ENCODE data around the gene KIAA0319L. TPM values are rescaled to one million over a fixed set of nuclear protein-coding genes. Genes with fewer than 3 reads are reported as not detected.
A peak's percentile ranks its signal among the peaks of the same experiment; 100 is the strongest.

KIAA0319L gene
- total RNA-seq, 1 experiment from 2014 or later: 20.9 TPM

DNA sequence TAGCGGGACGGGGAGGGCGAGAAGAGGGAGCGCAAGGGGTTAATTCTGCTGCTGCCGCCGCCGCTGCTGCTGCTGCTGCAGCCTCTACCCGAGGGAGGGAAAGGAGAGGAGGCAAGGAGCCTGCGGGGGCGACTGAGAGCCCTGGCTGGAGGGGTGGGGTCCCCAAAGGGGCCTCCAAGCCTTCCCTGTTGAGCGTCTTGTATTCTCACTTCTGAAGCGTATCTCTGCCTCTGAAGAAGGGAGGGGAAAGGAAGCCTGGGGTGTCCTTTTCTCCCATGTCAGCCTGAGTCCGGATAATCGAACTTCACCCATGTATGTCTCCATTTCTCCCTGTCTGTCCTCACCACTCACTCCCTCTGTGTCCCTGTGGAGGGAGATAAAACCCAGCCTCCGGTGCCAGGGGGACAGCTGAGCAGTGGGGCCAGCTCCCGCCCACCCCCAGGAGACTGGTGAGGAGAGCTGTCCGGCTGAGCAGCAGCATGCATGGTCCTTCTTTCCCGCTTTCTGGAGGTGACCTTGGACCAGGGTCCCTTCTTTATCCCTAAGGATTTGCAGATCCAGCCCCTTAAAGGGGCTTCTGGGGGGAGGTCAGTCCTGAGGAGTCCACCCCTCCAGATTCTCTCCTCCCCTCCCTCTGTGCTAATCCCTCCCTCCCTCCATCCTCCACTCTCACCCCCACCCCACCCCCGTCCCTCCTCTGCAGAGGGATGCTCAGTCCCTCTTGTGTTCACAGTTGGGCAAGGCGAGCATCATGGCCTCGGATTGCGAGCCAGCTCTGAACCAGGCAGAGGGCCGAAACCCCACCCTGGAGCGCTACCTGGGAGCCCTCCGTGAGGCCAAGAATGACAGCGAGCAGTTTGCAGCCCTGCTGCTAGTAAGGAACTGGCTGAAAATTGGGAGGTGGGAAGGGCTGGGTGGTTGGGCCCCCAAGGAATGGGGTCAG is 1.4 kb upstream of the KIAA0319L start:
- H3K4me2 ChIP-seq (ENCODE audit: low read length): peak overlapping the region; percentile 96
- ATAC-seq: no peak
- BruUV-seq (replicated peaks): no TSS peak
- ChIA-PET CTCF (no interaction called here), POLR2A (ENCODE audit: unreplicated experiment) (no interaction called here)
- H3K79me2 ChIP-seq (ENCODE audit: low read length): peaks cover 46% of the 10 kb centered on the region
- peaks cover 7% of the 10 kb centered on the region; the same call in 1 of the 2 replicates for H3K36me3 ChIP-seq (ENCODE audit: low read depth, low read length)
- peak overlapping the region; percentile 95 for H3K9ac ChIP-seq (ENCODE audit: low read length)
- no peaks in the 10 kb centered on the region for H4K20me1 ChIP-seq (ENCODE audit: low read length)
- H3K4me3 ChIP-seq (ENCODE audit: low read length): peak overlapping the region; percentile 78
- peak overlapping the region; percentile 83; the same call in 1 of the 2 replicates for H2AFZ ChIP-seq (ENCODE audit: low read length)
- H3K4me1 ChIP-seq (ENCODE audit: insufficient read depth, low read length): peaks cover 33% of the 10 kb centered on the region
- no peak for TF ChIP-seq EZH2 (IDR thresholded peaks at IDR 0.05; ENCODE audit: low read length, unreplicated experiment)
- TF ChIP-seq, protein P1, sequence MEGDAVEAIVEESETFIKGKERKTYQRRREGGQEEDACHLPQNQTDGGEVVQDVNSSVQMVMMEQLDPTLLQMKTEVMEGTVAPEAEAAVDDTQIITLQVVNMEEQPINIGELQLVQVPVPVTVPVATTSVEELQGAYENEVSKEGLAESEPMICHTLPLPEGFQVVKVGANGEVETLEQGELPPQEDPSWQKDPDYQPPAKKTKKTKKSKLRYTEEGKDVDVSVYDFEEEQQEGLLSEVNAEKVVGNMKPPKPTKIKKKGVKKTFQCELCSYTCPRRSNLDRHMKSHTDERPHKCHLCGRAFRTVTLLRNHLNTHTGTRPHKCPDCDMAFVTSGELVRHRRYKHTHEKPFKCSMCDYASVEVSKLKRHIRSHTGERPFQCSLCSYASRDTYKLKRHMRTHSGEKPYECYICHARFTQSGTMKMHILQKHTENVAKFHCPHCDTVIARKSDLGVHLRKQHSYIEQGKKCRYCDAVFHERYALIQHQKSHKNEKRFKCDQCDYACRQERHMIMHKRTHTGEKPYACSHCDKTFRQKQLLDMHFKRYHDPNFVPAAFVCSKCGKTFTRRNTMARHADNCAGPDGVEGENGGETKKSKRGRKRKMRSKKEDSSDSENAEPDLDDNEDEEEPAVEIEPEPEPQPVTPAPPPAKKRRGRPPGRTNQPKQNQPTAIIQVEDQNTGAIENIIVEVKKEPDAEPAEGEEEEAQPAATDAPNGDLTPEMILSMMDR (conservative IDR thresholded peaks at IDR 0.05; ENCODE audit: low read depth, low read length): no peak
- no peak for TF ChIP-seq EZH2phosphoT487 (IDR thresholded peaks at IDR 0.05; ENCODE audit: borderline replicate concordance, low read length)
- H3K27ac ChIP-seq (ENCODE audit: low read length): no peak overlapping the region
- H3K9me3 ChIP-seq (ENCODE audit: low read length): no peaks in the 10 kb centered on the region
- peaks cover 10% of the 10 kb centered on the region for H3F3A ChIP-seq (ENCODE audit: low read length, unreplicated experiment)
- no peak for DNase-seq
- no peaks in the 10 kb centered on the region for H3K27me3 ChIP-seq (ENCODE audit: low read length)
- H3K9me2 ChIP-seq (replicated peaks; ENCODE audit: low read length): no peaks in the 10 kb centered on the region
- intact Hi-C loops (cut with micrococcal nuclease): no loop called here

DNA sequence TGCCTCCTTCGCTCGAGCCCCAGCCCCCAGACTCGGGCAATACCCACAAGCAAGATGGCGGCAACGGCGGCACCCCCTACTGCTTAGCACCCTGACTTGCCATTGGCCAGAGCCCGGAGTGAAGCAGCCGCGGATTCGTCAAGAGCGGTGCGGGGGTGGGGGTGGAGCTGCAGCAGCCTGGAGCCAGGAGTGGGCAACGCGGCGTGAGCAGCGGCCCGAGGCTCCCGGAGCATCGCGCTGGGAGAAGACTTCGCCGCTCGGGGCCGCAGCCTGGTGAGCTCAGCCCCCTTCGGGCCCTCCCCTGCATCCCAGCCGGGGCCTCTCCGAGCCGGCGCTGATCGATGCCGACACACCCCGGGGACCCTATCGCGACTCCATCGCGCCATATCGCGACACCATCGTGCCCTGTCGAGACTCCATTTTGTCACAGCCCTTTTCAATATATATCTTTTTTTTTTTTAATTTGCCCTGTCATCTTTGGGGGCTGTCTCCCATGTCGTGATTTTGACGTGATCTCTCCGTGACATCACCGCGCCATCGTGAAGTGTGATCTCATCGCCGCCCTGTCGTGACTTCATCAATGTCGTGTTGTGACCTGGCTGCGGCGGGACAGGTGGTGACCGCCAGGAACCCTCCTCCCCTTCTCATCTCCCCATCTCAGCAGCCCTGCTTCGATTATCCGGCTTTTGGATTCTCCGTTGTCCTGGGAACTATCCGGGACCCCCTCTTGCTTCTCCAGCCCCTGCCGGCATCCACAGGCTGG is 589 bp upstream of the KIAA0319L start, which contains the start of gene NCDN:
NCDN (plus strand) TSS at position 189 of the 763 bp plus-strand sequence; CDS start at position 581, 392 bp downstream.
- H3F3A ChIP-seq (ENCODE audit: low read length, unreplicated experiment): peaks cover 10% of the 10 kb centered on the region
- peaks cover 13% of the 10 kb centered on the region; the same call in 1 of the 2 replicates for H3K36me3 ChIP-seq (ENCODE audit: low read depth, low read length)
- H3K9me2 ChIP-seq (replicated peaks; ENCODE audit: low read length): no peaks in the 10 kb centered on the region
- BruUV-seq (replicated peaks): TSS peak; percentile 76
- H3K4me1 ChIP-seq (ENCODE audit: insufficient read depth, low read length): peaks cover 33% of the 10 kb centered on the region
- H3K9ac ChIP-seq (ENCODE audit: low read length): peak within 1 kb of the TSS; percentile 95
- H3K27me3 ChIP-seq (ENCODE audit: low read length): no peaks in the 10 kb centered on the region
- H3K4me3 ChIP-seq (ENCODE audit: low read length): peak within 1 kb of the TSS; percentile 78
- no peak for TF ChIP-seq EZH2 (IDR thresholded peaks at IDR 0.05; ENCODE audit: low read length, unreplicated experiment)
- no peak for TF ChIP-seq EZH2phosphoT487 (IDR thresholded peaks at IDR 0.05; ENCODE audit: borderline replicate concordance, low read length)
- TF ChIP-seq, protein P1 (conservative IDR thresholded peaks at IDR 0.05; ENCODE audit: low read depth, low read length): no peak
- peak within 1 kb of the TSS; percentile 96 for H3K4me2 ChIP-seq (ENCODE audit: low read length)
- H3K27ac ChIP-seq (ENCODE audit: low read length): peak within 1 kb of the TSS; percentile 91
- CTCF ChIA-PET: interaction anchor here (0.6 to 2.6 kb wide), 2 partner anchors 82 to 106 kb away, joined by 3 to 10 read pairs; no protein-coding TSS in a partner anchor
- peak; percentile 94 for DNase-seq
- ATAC-seq: peak; percentile 75
- POLR2A ChIA-PET (ENCODE audit: unreplicated experiment): no interaction called here
- H2AFZ ChIP-seq (ENCODE audit: low read length): peak within 1 kb of the TSS; percentile 83
- H3K79me2 ChIP-seq (ENCODE audit: low read length): peaks cover 51% of the 10 kb centered on the region
- no peaks in the 10 kb centered on the region for H3K9me3 ChIP-seq (ENCODE audit: low read length)
- intact Hi-C loops (cut with micrococcal nuclease): loop anchor here (1.0 to 2.0 kb wide), 2 partner anchors 105 to 364 kb away; partner anchors contain the start of gene SFPQ
- no peaks in the 10 kb centered on the region for H4K20me1 ChIP-seq (ENCODE audit: low read length)

Data from PC-3 (cell line).